Right renal pelvis (tissue), 4 donors: ENCODE results near the gene EBF4. TPM values are rescaled to one million over a fixed set of nuclear protein-coding genes. Genes with fewer than 3 reads are reported as not detected.

Source experiments
- DNase-seq, 4 donors: peaks; one replicate each; pipeline ENCODE4 v3.0.0-alpha.2; 2013; ENCODE audit warnings: low read depth in 4 of 4, low spot score in 3 of 4, missing footprints in 1 of 4
- polyA plus RNA-seq, 4 donors: library from polyadenylated mRNA; unstranded; fragments of 120-200 nt; gene quantifications; one replicate each; pipeline ENCODE4 v1.2.1, GENCODE V29; 2013; ENCODE audit not compliant: insufficient read length in 4 of 4

The EBF4 gene
- polyA plus RNA-seq, 4 donors: 31.5 to 34.2 (median 33.0) TPM

DNA sequence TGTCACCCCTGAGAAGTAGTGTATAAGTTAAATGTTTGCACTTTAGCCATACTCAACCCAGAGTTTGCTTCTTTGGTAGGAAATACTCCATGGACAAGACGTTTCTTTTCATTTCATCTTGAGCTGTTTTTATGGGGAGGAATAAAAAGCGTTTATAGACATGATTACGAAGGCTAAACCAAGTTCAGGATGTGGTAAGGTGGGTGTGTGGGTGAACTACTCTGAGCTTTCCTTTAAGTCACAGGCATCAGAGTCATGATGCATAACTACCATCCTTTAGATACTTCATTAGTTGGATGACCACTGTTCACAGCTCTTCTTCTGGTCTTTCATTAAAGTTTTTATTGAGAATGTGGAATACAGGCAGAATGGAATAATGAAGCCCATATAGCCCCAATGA is 48.9 kb downstream of the EBF4 start:
- DNase-seq: no peak

GRCh38 chr20:2741881-2742280 is 49.3 kb downstream of the EBF4 start:
- DNase-seq: no peak

GRCh38 chr20:2742431-2742830 is 49.9 kb downstream of the EBF4 start:
- no peak for DNase-seq

- peak in 3 of 4 donors; percentile 52 to 63 (median 55) for DNase-seq
Observed at GRCh38 chr20:2742934-2743559, 50.5 kb downstream of the EBF4 start.

DNA sequence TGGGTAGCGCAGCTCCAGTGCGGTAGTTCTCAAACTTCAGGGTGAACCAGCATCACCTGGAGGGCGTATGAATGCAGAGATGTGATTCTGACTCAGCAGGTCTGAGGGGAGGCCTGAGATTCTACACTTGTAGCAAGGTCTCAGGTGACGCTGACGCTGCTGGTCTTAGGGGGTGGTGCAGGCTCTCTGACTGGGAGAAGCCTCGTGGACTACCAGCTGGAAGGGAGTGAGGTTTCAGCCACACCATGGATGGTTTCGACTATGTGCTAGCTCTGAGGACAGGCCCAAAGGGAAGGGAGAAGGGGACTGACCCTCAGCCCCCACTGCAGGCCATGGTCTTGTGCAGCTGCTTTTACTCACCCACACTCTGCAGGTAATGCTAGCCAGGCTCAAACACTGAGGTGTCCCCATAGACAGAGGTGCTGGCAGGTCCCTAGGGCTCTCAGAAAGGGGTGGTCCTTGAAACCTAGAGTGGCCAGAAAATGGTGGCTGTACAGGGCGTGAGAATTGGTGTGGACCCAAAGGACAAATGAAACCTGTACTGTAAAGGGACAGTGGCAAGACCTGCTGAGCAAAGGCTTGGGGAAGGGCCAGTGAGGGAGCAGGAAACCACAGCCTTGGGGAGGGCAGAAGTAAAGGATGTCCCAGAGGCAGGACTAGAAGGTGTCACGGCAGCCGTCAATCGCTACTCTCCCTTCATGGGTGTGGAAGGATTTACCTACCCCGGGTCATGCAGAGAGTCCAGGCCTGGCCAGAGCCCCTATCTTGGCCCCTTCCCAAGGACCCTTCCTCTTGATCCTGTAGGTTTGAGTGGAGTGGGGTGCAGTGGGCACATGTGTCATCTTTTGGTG is 52.7 kb downstream of the EBF4 start:
- DNase-seq: no peak

DNA sequence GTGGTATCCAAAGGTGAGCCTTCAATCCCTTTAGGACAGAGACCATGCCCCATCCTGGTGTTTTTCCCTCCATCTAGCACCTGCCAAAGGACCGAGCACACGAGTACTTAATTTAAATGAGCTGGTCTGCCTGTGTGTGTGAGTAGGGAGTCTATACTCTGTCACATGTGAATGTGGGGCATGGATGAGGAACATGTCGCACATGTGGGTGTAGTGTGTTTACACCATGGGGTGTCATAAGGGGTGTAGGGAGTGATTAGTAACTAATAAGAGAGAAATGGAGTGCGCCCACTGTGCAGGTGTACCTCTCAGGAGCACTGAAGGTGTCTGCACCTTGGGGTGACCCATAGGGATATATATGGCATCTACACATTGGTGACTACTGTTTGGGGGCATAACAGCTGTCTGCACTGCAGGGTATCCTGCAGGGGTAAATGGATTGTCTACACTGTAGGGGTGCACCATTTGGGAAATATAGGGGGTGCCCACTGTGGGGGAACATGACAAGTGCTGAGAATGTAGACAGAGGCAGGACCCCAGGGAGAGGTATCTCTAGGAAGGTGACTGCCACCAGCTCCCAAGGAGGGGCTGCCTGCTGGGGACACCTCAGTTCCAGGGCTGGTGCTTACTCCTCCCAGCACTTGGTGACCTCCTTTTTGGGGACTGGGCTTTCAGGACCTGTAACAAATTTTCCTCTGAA is 53.5 kb downstream of the EBF4 start:
- DNase-seq: no peak

- DNase-seq: no peak
Observed at GRCh38 chr20:2746636-2747265, 54.2 kb downstream of the EBF4 start.

DNA sequence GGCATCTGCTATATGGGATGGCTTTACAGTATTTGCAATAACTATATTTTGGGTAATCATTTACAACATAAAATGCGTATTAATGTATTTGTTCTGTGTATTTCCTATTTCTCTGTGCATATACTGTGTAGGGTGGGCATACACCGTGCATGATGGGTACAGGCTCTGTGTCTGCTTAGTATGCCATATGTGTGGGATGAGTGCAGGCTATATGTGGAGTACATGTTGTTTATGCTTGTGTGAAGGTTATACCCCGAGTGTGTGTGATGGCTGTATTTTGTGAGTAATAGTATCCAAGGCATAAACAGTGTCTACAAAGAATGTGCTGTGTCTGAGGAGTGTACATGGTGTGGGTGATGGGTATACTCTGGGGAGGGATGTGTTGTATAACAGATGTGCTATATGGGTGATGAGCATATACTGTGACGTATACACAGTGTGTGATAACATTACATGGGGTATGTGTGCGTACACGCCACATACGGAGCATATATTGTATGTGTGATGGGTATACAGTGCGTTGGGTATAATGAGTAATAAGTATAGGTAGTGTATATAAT is 55.2 kb downstream of the EBF4 start:
- DNase-seq: no peak

DNA sequence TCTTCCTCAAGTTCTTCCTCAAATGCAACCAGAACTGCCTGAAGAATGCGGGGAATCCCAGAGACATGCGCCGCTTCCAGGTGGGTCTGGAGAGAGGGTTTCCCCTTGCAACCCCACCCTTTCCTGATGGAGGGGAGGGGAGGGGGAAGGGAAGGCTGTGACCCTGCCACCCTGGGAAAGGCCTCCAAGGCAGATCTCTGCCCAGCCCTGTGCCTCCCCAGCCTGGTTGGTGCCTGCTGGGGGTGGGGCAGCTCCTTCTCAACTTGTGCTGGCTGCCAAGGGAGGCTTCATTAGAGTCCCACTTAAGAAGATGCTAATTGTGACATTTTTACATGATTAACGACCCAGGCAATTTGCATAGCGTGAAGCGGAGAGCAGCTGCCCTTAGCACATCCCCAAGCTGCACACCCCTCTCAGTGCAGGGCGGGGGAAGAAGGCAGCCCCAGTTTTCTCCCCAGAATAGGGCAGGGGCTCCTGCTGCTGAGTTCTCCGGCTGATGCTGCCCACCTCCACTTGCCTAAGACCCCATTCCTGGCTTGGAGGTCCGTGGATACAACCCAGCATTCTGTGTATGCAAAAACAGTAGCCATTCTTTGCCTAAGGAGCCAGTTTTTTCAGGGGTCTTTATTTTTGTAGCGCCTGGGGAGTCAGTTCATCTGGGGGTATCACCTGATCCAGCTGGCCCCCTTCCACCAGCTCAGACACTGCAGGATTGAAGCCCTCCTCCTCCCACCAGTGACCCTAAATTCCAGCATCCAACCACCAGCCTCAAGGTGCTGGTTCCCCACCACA is 56.2 kb downstream of the EBF4 start:
- no peak for DNase-seq

- no peak for DNase-seq
Observed at GRCh38 chr20:2749343-2749950, 56.9 kb downstream of the EBF4 start.

DNA sequence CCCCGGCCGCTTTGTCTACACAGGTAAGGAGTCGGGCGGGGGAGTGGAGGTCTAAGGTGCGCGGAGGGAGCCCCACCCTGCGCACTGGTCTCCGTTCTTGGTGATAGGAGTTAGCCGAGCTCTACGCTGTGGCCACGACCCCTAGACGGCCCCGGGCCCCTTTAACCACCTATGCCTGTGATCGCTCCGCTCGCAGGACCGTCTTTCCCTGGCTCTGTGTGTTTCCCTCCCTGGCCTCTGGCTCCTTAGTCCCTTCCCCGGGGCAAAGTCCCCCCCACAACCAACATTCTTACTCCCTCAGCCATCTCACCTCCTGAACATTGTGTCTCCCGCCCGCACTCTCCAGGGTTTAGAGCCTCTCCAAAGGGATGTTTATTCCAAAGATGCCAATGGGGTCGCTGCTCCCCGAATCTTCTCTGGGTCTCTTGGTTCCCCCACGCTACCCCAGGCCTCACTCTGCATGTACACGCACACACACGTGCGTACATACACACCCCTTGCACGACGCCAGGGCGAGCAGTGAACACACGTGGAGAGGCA is 57.4 kb downstream of the EBF4 start:
- no peak for DNase-seq

DNA sequence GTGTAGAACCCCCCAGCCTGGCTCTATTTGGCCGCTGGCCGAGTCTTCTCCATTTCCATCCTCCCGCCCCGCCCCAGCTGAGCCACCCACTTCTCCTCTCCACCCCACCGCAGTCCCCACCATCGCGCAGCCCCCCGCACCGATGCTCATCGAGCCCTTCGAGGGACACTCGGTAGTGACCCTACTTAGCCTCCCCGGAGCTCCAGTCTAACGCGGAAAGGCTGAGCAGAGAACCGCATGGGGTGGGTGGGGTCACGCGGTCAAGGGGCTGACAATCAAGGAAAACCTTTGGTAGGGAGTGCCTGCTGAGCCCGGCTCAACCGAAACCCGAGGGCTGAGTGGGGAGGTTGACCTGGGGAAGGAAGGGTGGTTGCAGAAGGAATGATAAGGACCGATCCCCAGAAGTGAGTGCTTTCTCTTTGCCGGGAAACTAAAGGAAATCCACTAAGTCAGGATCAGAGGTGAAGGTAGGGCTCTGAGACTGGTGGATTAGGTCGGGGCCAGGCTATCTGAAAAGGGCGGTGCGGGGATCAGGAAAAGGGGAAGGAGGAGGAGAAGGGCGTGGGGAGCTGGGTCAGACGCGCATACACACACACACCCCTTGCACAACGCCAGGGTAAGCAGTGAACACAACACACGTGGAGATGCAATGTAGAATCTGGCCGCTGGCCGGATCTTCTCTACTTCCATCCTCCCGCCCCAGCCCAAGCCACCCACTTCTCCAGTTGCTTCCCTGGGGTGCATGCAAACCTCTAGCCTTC is 58.1 kb downstream of the EBF4 start:
- DNase-seq: no peak

DNA sequence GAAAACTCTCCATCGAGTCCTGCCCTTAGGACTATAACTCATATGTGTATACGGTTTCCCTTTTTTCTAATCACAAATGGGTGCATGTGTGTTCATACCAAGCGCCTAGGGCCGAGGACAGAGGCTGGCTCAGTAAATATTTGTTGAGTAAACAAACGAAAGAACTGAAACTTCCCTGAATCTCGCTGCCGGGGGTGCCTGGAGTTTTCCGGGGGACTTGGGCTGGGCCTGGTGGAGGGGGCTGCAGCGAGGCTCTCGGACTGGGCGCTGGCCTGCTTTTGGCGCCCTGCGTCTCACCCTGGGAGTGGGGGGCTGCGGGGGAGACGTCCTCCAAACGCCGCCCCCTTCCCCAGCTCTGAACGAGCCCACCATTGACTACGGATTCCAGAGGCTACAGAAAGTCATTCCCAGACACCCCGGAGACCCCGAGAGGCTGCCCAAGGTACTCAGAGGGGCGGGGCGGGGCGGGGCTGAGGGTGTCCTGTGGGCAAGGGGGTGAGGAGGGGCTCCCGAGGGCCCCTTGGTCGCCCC is 58.8 kb downstream of the EBF4 start:
- no peak for DNase-seq

GRCh38 chr20:2751878-2752566 is 59.4 kb downstream of the EBF4 start:
- no peak for DNase-seq

GRCh38 chr20:2752567-2753460 is 60.2 kb downstream of the EBF4 start:
- DNase-seq: peak in 3 of 4 donors; percentile 20 to 35 (median 33)

DNA sequence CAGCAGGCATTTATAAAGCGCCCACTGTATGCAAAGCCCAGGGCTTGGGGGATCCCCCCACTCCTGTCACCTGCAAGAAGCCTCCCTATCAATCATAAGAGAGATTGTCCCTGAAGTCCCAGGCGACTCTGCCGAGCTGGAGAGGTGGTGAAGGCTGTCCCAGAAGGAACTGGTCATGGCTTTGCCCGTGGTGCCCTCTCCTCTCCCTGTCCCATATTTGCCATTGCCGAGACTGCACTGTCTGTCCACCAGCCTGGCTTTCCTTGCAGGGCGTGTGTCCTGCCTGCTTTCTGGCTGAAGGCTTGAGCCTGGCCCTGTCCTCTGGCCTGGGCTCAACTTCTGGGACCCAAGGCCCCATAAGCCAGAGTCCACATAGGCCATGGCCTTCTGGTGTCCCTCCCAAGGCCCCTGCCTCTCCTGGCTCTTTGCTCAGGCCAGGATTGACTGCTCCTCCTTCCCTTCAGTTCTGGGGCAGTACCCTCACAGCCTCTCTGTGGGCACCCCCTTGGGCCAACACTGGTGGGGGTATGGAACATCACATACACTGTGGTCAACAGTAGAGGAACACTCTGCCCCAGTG is 61.0 kb downstream of the EBF4 start:
- no peak for DNase-seq
